Colonic mucosa (tissue), 4 donors: ENCODE measurements around the gene UNG. TPM values are rescaled to one million over a fixed set of nuclear protein-coding genes. Genes with fewer than 3 reads are reported as not detected.

ENCODE experiments used
- DNase-seq: peaks from one replicate; pipeline ENCODE4 v3.0.0-alpha.2; 2020
- H3K27ac ChIP-seq: fragments of 200-600 bp; one replicate; pipeline ENCODE4 v1.8.0; 2021
- H3K27me3 ChIP-seq: fragments of 200-600 bp; one replicate; pipeline ENCODE4 v1.8.0; 2021
- H3K36me3 ChIP-seq: fragments of 200-600 bp; one replicate; pipeline ENCODE4 v1.8.0; 2021
- H3K4me1 ChIP-seq: fragments of 200-600 bp; one replicate; pipeline ENCODE4 v1.8.0; 2021; ENCODE audit warnings: mild to moderate bottlenecking
- H3K4me3 ChIP-seq: fragments of 200-600 bp; one replicate; pipeline ENCODE4 v1.8.0; 2021
- H3K9ac ChIP-seq, 2 donors: one replicate each; pipeline ENCODE4 v1.7.0; 2013; ENCODE audit warnings: control low read depth in 2 of 2, low read depth in 2 of 2, low read length in 2 of 2
- H3K9me3 ChIP-seq: fragments of 200-600 bp; one replicate; pipeline ENCODE4 v1.8.0; 2021
- intact Hi-C: fragments of 100-400 bp; cut with DNase I; formaldehyde crosslinking; loops from one replicate; pipeline ENCODE4 v1.14.1; 2022
- total RNA-seq, 2 donors: library from RNA; stranded (reverse); fragmentation: NEBNext Ultra II Directional in 1 of 2; extraction: Animal tissue kit (Norgen Biotek cat#: 25700) in 1 of 2; gene quantifications; one replicate each; pipeline ENCODE4 v1.2.1, GENCODE V29; 2021
- TF ChIP-seq, protein P1 (sequence below): fragments of 200-600 bp; IDR thresholded peaks from one replicate; pipeline ENCODE4 v1.8.0; 2022; ENCODE audit warnings: antibody characterized with exemption, mild to moderate bottlenecking
- donor health status: healthy.
- donor health status: DM: no; HTN: no; CAD: no.
- donor health status: DM: no; HTN: no; CAD: no.

Gene UNG
- total RNA-seq, 2 donors from 2014 or later = 48.7 to 68.3 TPM

DNA sequence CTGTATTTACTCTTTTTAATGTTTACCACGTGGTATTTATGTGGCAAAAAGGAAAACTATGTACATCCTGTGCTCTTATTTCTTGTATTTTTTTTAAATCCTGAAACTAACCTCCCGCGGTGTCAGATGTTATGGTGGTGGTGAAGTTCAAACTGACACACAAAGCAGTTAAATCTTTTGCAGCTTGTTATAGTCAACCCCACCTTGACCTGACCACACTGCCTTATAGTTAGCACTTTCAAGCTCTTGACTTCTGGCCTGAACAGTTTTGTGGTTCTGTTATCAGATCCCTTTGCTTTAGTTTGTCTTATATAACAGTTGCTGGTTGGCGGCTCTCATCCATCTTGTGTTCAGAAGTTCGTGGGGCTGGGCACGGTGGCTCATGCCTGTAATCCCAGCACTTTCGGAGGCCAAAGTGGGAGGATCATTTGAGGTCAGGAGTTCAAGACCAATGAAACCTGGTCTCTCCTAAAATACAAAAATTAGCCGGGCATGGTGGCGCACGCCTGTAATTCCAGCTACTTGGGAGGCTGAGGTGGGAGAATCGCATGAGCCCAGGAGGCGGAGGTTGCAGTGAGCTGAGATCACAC lies 2.1 kb downstream of the UNG start:
- TF ChIP-seq, protein P1, sequence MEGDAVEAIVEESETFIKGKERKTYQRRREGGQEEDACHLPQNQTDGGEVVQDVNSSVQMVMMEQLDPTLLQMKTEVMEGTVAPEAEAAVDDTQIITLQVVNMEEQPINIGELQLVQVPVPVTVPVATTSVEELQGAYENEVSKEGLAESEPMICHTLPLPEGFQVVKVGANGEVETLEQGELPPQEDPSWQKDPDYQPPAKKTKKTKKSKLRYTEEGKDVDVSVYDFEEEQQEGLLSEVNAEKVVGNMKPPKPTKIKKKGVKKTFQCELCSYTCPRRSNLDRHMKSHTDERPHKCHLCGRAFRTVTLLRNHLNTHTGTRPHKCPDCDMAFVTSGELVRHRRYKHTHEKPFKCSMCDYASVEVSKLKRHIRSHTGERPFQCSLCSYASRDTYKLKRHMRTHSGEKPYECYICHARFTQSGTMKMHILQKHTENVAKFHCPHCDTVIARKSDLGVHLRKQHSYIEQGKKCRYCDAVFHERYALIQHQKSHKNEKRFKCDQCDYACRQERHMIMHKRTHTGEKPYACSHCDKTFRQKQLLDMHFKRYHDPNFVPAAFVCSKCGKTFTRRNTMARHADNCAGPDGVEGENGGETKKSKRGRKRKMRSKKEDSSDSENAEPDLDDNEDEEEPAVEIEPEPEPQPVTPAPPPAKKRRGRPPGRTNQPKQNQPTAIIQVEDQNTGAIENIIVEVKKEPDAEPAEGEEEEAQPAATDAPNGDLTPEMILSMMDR = no peak
- Histone ChIP-seq H3K4me1 (peaks cover 8% of the 10 kb centered on the region), H3K9me3 (no peaks in the 10 kb centered on the region), H3K27ac (no peak overlapping the region), H3K4me3 (no peak overlapping the region), H3K36me3 (no peaks in the 10 kb centered on the region), H3K9ac (peak overlapping the region in 1 of 2 donors; percentile 85), H3K27me3 (no peaks in the 10 kb centered on the region)
- intact Hi-C loops = loop anchor here (10.0 kb wide), 1 partner anchor 435 kb away; no protein-coding TSS in a partner anchor
- no peak for DNase-seq

GRCh38 chr12:109100741-109101140 lies 3.3 kb downstream of the UNG start:
- Histone ChIP-seq H3K27me3 (no peaks in the 10 kb centered on the region), H3K4me1 (peaks cover 8% of the 10 kb centered on the region), H3K27ac (no peak overlapping the region), H3K9ac (no peak overlapping the region), H3K4me3 (no peak overlapping the region), H3K36me3 (no peaks in the 10 kb centered on the region), H3K9me3 (no peaks in the 10 kb centered on the region)
- TF ChIP-seq, protein P1 = no peak
- intact Hi-C loops = no loop called here
- no peak for DNase-seq

GRCh38 chr12:109102491-109102890 lies 5.1 kb downstream of the UNG start:
- no peaks in the 10 kb centered on the region for H3K27me3 ChIP-seq
- no peak overlapping the region for H3K27ac ChIP-seq
- no peak overlapping the region for H3K9ac ChIP-seq
- H3K4me1 ChIP-seq = peaks cover 5% of the 10 kb centered on the region
- intact Hi-C loops = no loop called here
- no peak overlapping the region for H3K4me3 ChIP-seq
- TF ChIP-seq, protein P1 = no peak
- DNase-seq = no peak
- H3K9me3 ChIP-seq = no peaks in the 10 kb centered on the region
- no peaks in the 10 kb centered on the region for H3K36me3 ChIP-seq

- Histone ChIP-seq H3K9ac (no peak overlapping the region), H3K27me3 (no peaks in the 10 kb centered on the region), H3K27ac (no peak overlapping the region), H3K4me1 (no peaks in the 10 kb centered on the region), H3K36me3 (no peaks in the 10 kb centered on the region), H3K4me3 (no peak overlapping the region), H3K9me3 (no peaks in the 10 kb centered on the region)
- intact Hi-C loops = no loop called here
- TF ChIP-seq, protein P1 = no peak
- DNase-seq = no peak
Measured at GRCh38 chr12:109105176-109105575, 7.8 kb downstream of the UNG start.

DNA sequence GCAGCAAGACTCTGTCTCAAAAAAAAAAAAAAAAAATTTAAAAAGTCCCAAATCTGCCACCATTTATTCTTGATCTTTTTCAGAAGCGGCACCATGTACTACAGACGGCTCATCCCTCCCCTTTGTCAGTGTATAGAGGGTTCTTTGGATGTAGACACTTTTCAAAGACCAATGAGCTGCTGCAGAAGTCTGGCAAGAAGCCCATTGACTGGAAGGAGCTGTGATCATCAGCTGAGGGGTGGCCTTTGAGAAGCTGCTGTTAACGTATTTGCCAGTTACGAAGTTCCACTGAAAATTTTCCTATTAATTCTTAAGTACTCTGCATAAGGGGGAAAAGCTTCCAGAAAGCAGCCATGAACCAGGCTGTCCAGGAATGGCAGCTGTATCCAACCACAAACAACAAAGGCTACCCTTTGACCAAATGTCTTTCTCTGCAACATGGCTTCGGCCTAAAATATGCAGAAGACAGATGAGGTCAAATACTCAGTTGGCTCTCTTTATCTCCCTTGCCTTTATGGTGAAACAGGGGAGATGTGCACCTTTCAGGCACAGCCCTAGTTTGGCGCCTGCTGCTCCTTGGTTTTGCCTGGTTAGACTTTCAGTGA lies 12.5 kb downstream of the UNG start:
- Histone ChIP-seq H3K9me3 (no peaks in the 10 kb centered on the region), H3K27ac (peak overlapping the region; percentile 90), H3K4me3 (no peak overlapping the region), H3K4me1 (no peaks in the 10 kb centered on the region), H3K36me3 (no peaks in the 10 kb centered on the region), H3K9ac (peak overlapping the region; percentile 1 to 51), H3K27me3 (no peaks in the 10 kb centered on the region)
- DNase-seq = no peak
- TF ChIP-seq, protein P1 = no peak
- intact Hi-C loops = loop anchor here (10.0 kb wide), 1 partner anchor 155 kb away; no protein-coding TSS in a partner anchor
